ENCODE measurements around the gene SLC36A1.

Gene SLC36A1

GRCh38 chr5:151451626-151452520 lies 4.5 kb downstream of the SLC36A1 start:
- DNase-seq (ENCODE audit: low spot score), result peak; percentile 26

GRCh38 chr5:151454166-151454565 lies 6.8 kb downstream of the SLC36A1 start:
- DNase-seq (ENCODE audit: low spot score), result no peak

- no peak for DNase-seq (ENCODE audit: low spot score)
These were observed 7.5 kb downstream of the SLC36A1 start for GRCh38 chr5:151454889-151455288.

- DNase-seq (ENCODE audit: low spot score), result no peak
These were observed 9.0 kb downstream of the SLC36A1 start for GRCh38 chr5:151456321-151456940.

- no peak for DNase-seq (ENCODE audit: low spot score)
These were observed 10.9 kb downstream of the SLC36A1 start for GRCh38 chr5:151458314-151458713.

- DNase-seq (ENCODE audit: low spot score), result no peak
These were observed 12.4 kb downstream of the SLC36A1 start for GRCh38 chr5:151459680-151460324.

GRCh38 chr5:151461312-151461711 lies 13.9 kb downstream of the SLC36A1 start:
- no peak for DNase-seq (ENCODE audit: low spot score)

- DNase-seq (ENCODE audit: low spot score), result no peak
These were observed 16.0 kb downstream of the SLC36A1 start for GRCh38 chr5:151463137-151464029.

GRCh38 chr5:151464101-151464500 lies 16.7 kb downstream of the SLC36A1 start:
- DNase-seq (ENCODE audit: low spot score), result no peak

GRCh38 chr5:151465476-151465875 lies 18.1 kb downstream of the SLC36A1 start:
- DNase-seq (ENCODE audit: low spot score), result no peak

- no peak for DNase-seq (ENCODE audit: low spot score)
These were observed 20.2 kb downstream of the SLC36A1 start for GRCh38 chr5:151467576-151467975.

- no peak for DNase-seq (ENCODE audit: low spot score)
These were observed 22.0 kb downstream of the SLC36A1 start for GRCh38 chr5:151469386-151469785.

GRCh38 chr5:151469992-151470391 lies 22.6 kb downstream of the SLC36A1 start:
- no peak for DNase-seq (ENCODE audit: low spot score)

- no peak for DNase-seq (ENCODE audit: low spot score)
These were observed 23.0 kb downstream of the SLC36A1 start for GRCh38 chr5:151470439-151470838.

GRCh38 chr5:151471276-151471675 lies 23.9 kb downstream of the SLC36A1 start:
- no peak for DNase-seq (ENCODE audit: low spot score)

GRCh38 chr5:151474799-151475198 lies 27.4 kb downstream of the SLC36A1 start:
- no peak for DNase-seq (ENCODE audit: low spot score)

- no peak for DNase-seq (ENCODE audit: low spot score)
These were observed 28.0 kb downstream of the SLC36A1 start for GRCh38 chr5:151475388-151475787.

- DNase-seq (ENCODE audit: low spot score), result no peak
These were observed 28.6 kb downstream of the SLC36A1 start for GRCh38 chr5:151476016-151476415.

GRCh38 chr5:151477101-151477500 lies 29.7 kb downstream of the SLC36A1 start:
- no peak for DNase-seq (ENCODE audit: low spot score)

GRCh38 chr5:151480384-151481293 lies 33.2 kb downstream of the SLC36A1 start:
- DNase-seq (ENCODE audit: low spot score), result peak; percentile 40

- DNase-seq (ENCODE audit: low spot score), result no peak
These were observed 35.8 kb downstream of the SLC36A1 start for GRCh38 chr5:151483176-151483575.
